BE2C (cell line): ENCODE data around the gene PYGB.

Source experiments
- DNase-seq: peaks from one replicate; pipeline ENCODE4 v3.0.0-alpha.2; 2020
- H3K27me3 ChIP-seq: fragments of 250-450 bp; sonication (Bioruptor Pico); 2 replicates; pipeline ENCODE4 v1.5.1; 2020; ENCODE audit warnings: mild to moderate bottlenecking
- H3K36me3 ChIP-seq: fragments of 250-450 bp; sonication (Bioruptor Pico); 2 replicates; pipeline ENCODE4 v1.5.1; 2020; ENCODE audit warnings: mild to moderate bottlenecking
- H3K4me1 ChIP-seq: fragments of 250-450 bp; sonication (Bioruptor Pico); 2 replicates; pipeline ENCODE4 v1.5.1; 2020
- H3K4me3 ChIP-seq: 2 replicates; pipeline ENCODE4 v1.5.1; 2011; ENCODE audit warnings: low read depth, low read length
- H3K9me3 ChIP-seq: fragments of 250-450 bp; sonication (Bioruptor Pico); 2 replicates; pipeline ENCODE4 v1.5.1; 2020
- TF ChIP-seq, protein P1 (sequence below): IDR thresholded peaks from 2 replicates; pipeline ENCODE4 v1.5.1; 2012; ENCODE audit warnings: mild to moderate bottlenecking, low read depth, low read length

The PYGB gene

DNA sequence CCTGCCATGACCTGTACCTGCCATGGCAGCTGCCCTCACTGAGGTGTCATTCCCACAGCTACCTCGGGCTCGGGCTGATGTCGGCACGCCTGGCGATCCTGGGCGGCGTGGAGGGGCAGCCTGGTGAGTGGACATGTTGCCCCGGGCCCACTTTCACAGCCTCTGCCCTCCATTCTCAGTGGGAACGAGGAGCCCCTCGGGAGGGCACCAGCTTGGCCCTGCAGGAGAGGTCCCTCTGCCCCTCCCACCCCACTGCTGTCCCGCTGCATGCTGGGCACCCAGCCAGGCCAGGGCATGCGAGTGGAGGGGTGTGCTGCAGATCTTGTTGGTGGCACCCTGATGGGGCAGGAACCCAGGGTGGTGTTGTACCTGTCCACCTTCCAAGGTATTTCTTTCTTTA is 29.4 kb upstream of the PYGB start:
- Histone ChIP-seq H3K27me3 (no peaks in the 10 kb centered on the region), H3K4me3 (no peak overlapping the region), H3K36me3 (peaks cover 19% of the 10 kb centered on the region), H3K4me1 (peaks cover 9% of the 10 kb centered on the region), H3K9me3 (no peaks in the 10 kb centered on the region)
- no peak for DNase-seq
- TF ChIP-seq, protein P1, sequence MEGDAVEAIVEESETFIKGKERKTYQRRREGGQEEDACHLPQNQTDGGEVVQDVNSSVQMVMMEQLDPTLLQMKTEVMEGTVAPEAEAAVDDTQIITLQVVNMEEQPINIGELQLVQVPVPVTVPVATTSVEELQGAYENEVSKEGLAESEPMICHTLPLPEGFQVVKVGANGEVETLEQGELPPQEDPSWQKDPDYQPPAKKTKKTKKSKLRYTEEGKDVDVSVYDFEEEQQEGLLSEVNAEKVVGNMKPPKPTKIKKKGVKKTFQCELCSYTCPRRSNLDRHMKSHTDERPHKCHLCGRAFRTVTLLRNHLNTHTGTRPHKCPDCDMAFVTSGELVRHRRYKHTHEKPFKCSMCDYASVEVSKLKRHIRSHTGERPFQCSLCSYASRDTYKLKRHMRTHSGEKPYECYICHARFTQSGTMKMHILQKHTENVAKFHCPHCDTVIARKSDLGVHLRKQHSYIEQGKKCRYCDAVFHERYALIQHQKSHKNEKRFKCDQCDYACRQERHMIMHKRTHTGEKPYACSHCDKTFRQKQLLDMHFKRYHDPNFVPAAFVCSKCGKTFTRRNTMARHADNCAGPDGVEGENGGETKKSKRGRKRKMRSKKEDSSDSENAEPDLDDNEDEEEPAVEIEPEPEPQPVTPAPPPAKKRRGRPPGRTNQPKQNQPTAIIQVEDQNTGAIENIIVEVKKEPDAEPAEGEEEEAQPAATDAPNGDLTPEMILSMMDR: no peak

DNA sequence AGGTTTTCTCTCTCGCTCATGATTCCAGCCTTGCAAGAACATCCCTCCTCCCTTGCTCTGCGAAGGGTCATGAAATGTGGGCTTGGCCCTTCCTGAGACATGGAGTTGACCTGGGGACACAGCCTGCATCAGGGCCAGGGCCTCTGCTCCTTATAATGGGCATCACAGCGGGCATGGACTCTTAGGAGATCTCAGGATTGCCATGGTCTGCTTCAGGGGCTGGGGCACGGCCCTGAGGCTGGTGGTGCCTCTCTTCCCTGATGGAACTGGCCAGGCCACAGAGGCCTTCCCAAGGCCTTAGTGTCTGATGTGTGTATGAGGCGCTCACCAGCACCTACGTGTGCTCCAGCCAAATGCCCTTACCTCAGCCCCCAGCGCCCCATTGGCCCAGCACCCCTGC is 28.5 kb upstream of the PYGB start:
- H3K27me3 ChIP-seq: no peaks in the 10 kb centered on the region
- peaks cover 17% of the 10 kb centered on the region for H3K36me3 ChIP-seq
- no peak overlapping the region for H3K4me3 ChIP-seq
- DNase-seq: no peak
- peaks cover 9% of the 10 kb centered on the region for H3K4me1 ChIP-seq
- TF ChIP-seq, protein P1: no peak
- no peaks in the 10 kb centered on the region for H3K9me3 ChIP-seq

DNA sequence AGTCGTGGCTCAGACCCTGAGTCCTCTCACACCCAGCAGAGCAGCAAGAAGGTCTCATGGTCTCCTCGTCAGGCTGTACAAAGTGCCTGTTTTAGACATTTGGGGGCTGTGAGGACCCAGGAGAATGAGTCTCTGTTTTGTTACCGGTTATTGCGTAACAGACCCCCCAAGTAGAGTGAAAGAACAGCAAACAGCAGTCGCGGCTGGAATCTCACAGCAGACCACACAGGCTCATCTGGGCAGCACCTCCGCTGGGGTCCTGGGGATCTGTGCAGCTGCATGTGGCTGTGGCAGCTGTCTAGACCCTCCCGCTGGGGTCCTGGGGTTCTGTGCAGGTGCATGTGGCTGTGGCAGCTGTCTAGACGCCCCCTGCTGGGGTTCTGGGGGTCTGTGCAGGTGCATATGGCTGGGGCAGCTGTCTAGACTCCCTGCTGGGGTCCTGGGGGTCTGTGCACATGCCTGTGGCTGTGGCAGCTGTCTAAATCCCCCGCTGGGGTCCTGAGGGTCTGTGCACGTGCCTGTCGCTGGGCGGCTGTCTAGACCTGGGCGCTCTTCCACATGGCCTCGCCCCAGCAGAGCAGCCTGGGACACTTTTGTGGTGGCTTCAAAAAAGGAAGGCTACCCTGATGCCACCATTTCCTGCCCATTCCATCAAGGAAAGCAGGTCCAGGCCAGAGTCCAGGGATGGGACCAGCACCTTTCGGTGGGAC is 27.7 kb upstream of the PYGB start:
- Histone ChIP-seq H3K4me1 (peaks cover 9% of the 10 kb centered on the region), H3K9me3 (no peaks in the 10 kb centered on the region), H3K27me3 (no peaks in the 10 kb centered on the region), H3K4me3 (no peak overlapping the region), H3K36me3 (peaks cover 12% of the 10 kb centered on the region)
- TF ChIP-seq, protein P1: peak; percentile 46
- peak; percentile 40 for DNase-seq

DNA sequence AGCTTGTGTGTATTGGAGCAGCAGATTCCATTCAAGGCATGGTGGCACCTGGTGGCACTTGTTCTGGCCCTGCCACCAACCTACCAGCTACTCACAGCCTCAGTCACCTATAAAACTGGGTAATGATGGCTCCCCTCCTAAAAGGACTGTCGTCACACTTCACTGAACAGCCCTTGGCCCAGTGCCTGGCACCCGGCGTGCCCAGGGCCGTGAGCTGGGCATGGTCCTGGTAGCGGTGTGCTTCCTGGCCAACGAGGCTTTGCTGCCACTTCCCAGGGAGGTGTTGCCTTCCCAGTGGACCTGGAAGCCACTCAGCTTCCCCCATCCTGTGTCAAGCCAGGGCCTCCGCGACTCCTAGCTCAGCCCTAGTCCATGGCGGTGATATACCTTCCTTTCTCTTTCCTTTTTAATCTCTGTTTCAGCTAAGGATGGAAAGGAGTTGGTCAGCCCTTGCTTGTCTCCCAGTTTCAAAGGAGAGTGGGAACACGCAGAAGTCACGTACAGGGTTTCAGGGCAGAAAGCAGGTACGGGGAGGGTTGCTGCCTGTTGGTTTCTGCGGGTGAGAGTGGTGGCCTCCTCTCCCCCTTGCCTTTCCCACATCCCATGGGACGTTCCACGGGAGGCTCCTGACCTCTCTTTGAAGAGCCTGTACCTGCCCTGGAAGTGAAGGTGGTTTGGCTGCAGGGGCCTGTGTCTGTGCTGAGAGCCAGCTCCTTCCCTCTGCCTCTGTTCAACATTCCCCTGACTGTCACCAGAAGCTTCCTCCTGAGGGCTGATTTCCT is 26.9 kb upstream of the PYGB start:
- TF ChIP-seq, protein P1: no peak
- peaks cover 9% of the 10 kb centered on the region for H3K4me1 ChIP-seq
- H3K4me3 ChIP-seq: no peak overlapping the region
- no peaks in the 10 kb centered on the region for H3K27me3 ChIP-seq
- peaks cover 8% of the 10 kb centered on the region; the same call in 1 of the 2 replicates for H3K36me3 ChIP-seq
- no peak for DNase-seq
- H3K9me3 ChIP-seq: no peaks in the 10 kb centered on the region

DNA sequence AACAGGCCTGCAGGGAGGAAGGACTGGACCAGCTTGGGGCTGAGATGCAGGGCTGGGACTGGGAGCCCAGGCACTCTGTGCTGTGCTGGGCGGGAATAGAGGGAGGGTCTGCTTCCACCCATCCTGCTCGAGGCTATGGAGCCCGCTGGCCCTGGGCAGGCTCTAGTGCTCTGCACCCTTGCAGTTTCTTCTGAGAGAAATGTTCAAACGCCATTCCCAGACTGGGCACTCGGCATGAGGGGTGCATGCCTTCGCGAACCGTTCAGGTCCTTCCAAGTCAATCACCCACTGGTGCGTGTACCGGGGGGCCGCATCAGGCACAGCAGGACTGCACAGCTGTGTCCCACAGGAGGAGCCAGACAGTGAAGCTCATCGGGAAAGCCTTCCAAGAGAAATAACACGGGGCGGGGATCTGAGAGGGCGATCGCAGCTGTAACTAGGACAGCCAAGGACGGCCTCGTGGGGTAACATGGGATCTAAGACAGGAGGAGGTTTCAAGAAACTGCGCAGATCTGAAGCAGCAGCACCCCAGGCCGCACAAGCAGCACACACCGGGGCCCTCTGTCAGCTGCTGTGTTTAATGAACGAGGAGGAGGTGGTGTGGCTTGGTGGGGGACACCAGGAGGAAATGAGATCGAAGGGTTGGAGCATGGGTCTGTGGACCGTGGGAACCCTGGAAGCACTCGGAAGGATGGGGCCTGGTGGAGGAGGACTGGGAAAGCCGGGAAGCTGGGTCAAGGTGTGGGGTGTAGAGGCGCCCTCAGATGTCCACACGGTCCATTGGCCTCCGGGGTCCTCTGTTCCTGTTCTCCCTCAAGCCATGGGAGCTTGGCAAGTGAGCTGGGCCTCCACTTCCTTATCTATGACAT is 26.1 kb upstream of the PYGB start:
- no peaks in the 10 kb centered on the region for H3K27me3 ChIP-seq
- peaks cover 8% of the 10 kb centered on the region; the same call in 1 of the 2 replicates for H3K36me3 ChIP-seq
- H3K4me3 ChIP-seq: no peak overlapping the region
- TF ChIP-seq, protein P1: no peak
- no peak for DNase-seq
- H3K4me1 ChIP-seq: peaks cover 11% of the 10 kb centered on the region
- no peaks in the 10 kb centered on the region for H3K9me3 ChIP-seq
